PFSK-1 (cell line): ENCODE data around the gene TRRAP.

Experiments used
- FOXP2 ChIP-seq: optimal IDR thresholded peaks from 2 replicates; pipeline ENCODE3; 2011; ENCODE audit warnings: borderline replicate concordance, control low read depth, inconsistent platforms; ENCODE audit not compliant: insufficient read depth; ENCODE audit errors: extremely low read length, extremely low read depth
- POLR2AphosphoS5 ChIP-seq: IDR thresholded peaks from 2 replicates; pipeline ENCODE4 v1.6.1; 2012; ENCODE audit warnings: low read depth, mild to moderate bottlenecking, control low read depth, low read length, moderate library complexity
- REST ChIP-seq, 2 experiments: IDR thresholded peaks; 2 replicates each; pipeline versions ENCODE4 v1.6.1 to v1.8.0; 2011 to 2012; ENCODE audit warnings: low read depth in 2 of 2, low read length in 2 of 2, control low read depth in 1 of 2, inconsistent platforms in 1 of 2, mild to moderate bottlenecking in 1 of 2, moderate library complexity in 1 of 2; ENCODE audit not compliant: insufficient read depth in 1 of 2
- SIN3A ChIP-seq: IDR thresholded peaks from 2 replicates; pipeline ENCODE4 v1.6.1; 2012; ENCODE audit warnings: mild to moderate bottlenecking, low read length, moderate library complexity, borderline replicate concordance; ENCODE audit not compliant: insufficient read depth
- TAF1 ChIP-seq: IDR thresholded peaks from 2 replicates; pipeline ENCODE4 v1.6.1; 2012; ENCODE audit warnings: low read length, control low read depth, borderline replicate concordance; ENCODE audit not compliant: insufficient read depth

The TRRAP gene

GRCh38 chr7:98927125-98927524 is 48.8 kb downstream of the TRRAP start:
- TF ChIP-seq FOXP2 (no peak), POLR2AphosphoS5 (no peak), REST (IDR thresholded peaks at IDR 0.05; ENCODE audit: insufficient read depth in 1 of 2, low read depth in 2 of 2, low read length in 2 of 2) (no peak), SIN3A (no peak), TAF1 (no peak)

DNA sequence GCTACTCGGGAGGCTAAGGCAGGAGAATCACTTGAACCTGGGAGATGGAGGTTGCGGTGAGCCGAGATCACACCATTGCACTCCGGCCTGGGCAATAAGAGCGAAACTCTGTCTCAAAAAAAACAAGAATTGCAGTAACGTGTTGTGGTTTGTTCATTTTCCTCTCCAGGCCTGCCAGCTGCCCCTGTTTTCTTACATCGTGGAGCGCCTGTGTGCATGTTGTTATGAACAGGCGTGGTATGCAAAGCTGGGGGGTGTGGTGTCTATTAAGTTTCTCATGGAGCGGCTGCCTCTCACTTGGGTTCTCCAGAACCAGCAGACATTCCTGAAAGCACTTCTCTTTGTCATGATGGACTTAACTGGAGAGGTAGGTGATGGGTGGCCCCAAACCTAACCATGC is 52.1 kb downstream of the TRRAP start:
- TF ChIP-seq SIN3A = no peak
- TF ChIP-seq POLR2AphosphoS5 = no peak
- TF ChIP-seq TAF1 = no peak

DNA sequence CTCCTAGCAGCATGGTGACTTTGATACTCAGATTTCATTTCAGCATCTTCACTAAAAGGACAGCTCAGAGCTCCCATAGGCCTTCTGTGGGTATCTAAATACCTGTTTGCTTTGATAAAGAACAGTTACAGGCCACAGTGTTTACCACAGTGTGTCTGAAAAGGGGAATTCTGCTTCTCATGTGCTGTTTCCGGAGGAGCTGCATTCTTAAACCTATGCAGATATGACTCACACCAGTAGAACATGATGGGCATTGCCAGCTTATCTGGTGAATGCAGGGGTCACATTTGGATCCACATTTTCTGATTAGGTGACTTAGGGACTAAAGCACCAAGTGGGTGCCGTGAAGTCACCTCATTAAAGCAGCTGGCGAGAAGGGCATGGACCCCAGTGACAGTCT is 52.6 kb downstream of the TRRAP start:
- TF ChIP-seq REST (IDR thresholded peaks at IDR 0.05; ENCODE audit: insufficient read depth in 1 of 2, low read depth in 2 of 2, low read length in 2 of 2) (no peak), FOXP2 (no peak)

GRCh38 chr7:98933321-98933720 is 55.0 kb downstream of the TRRAP start:
- no peak for TF ChIP-seq FOXP2
- TF ChIP-seq TAF1 = no peak
- no peak for TF ChIP-seq REST (IDR thresholded peaks at IDR 0.05; ENCODE audit: insufficient read depth in 1 of 2, low read depth in 2 of 2, low read length in 2 of 2)
- no peak for TF ChIP-seq SIN3A
- no peak for TF ChIP-seq POLR2AphosphoS5

DNA sequence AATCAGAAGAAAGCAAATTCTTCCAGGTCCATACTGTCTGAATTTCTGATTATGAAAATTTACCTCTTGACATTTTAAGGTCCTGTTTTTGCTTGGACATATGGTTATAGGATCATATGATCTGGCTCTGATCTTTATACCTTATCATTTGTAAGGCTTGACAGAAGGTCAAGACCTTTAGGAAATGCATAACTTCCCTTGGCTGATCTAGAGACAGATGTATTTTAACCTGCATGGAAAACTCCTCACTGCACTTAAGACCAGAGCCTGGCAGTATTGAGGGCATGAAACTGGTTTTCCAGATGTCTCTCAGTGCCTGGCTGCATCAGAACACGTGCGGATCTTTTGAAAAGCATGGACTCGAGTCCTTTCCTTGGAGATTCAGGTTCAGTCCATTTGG is 55.9 kb downstream of the TRRAP start:
- no peak for TF ChIP-seq TAF1
- TF ChIP-seq FOXP2 = no peak
- no peak for TF ChIP-seq REST (IDR thresholded peaks at IDR 0.05; ENCODE audit: insufficient read depth in 1 of 2, low read depth in 2 of 2, low read length in 2 of 2)
- no peak for TF ChIP-seq SIN3A
- no peak for TF ChIP-seq POLR2AphosphoS5
